ENCODE results near the gene PXK.

The PXK gene

GRCh38 chr3:58345457-58345856 lies 12.8 kb downstream of the PXK start:
- H3K4me3 ChIP-seq (replicated peaks; ENCODE audit: low read depth, low read length), result no peak overlapping the region
- TF ChIP-seq, protein P1, sequence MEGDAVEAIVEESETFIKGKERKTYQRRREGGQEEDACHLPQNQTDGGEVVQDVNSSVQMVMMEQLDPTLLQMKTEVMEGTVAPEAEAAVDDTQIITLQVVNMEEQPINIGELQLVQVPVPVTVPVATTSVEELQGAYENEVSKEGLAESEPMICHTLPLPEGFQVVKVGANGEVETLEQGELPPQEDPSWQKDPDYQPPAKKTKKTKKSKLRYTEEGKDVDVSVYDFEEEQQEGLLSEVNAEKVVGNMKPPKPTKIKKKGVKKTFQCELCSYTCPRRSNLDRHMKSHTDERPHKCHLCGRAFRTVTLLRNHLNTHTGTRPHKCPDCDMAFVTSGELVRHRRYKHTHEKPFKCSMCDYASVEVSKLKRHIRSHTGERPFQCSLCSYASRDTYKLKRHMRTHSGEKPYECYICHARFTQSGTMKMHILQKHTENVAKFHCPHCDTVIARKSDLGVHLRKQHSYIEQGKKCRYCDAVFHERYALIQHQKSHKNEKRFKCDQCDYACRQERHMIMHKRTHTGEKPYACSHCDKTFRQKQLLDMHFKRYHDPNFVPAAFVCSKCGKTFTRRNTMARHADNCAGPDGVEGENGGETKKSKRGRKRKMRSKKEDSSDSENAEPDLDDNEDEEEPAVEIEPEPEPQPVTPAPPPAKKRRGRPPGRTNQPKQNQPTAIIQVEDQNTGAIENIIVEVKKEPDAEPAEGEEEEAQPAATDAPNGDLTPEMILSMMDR (IDR thresholded peaks at IDR 0.05; ENCODE audit: insufficient read depth, low read length, poor library complexity, severe bottlenecking), result no peak
- H3K36me3 ChIP-seq (ENCODE audit: control insufficient read depth, insufficient read depth, low read length), result no peaks in the 10 kb centered on the region
- DNase-seq (ENCODE audit: extremely low read depth, insufficient read length), result no peak
- H3K27me3 ChIP-seq (replicated peaks; ENCODE audit: control insufficient read depth, insufficient read depth, low read length), result no peaks in the 10 kb centered on the region

GRCh38 chr3:58346368-58346767 lies 13.7 kb downstream of the PXK start:
- Histone ChIP-seq H3K4me3 (replicated peaks; ENCODE audit: low read depth, low read length) (no peak overlapping the region), H3K27me3 (replicated peaks; ENCODE audit: control insufficient read depth, insufficient read depth, low read length) (no peaks in the 10 kb centered on the region), H3K36me3 (ENCODE audit: control insufficient read depth, insufficient read depth, low read length) (no peaks in the 10 kb centered on the region)
- DNase-seq (ENCODE audit: extremely low read depth, insufficient read length), result no peak
- TF ChIP-seq, protein P1 (IDR thresholded peaks at IDR 0.05; ENCODE audit: insufficient read depth, low read length, poor library complexity, severe bottlenecking), result no peak

DNA sequence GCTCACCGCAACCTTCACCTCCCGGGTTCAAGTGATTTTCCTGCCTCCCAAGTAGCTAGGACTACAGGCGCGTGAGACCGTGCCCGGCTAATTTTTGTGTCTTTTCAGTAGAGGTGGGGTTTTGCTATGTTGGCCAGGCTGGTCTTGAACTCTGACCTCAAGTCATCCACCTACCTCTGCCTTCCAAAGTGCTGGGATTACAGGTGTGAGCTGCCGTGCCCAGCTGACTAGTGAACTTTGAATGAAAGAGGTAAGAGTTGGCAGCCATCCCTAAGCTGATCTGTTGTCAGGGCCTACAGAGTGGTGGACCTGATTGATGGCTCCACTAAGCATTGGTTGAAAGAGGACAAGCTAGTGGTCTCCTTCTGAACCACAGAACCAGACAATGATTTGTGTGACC lies 15.3 kb downstream of the PXK start:
- TF ChIP-seq, protein P1 (IDR thresholded peaks at IDR 0.05; ENCODE audit: insufficient read depth, low read length, poor library complexity, severe bottlenecking), result no peak
- Histone ChIP-seq H3K36me3 (ENCODE audit: control insufficient read depth, insufficient read depth, low read length) (no peaks in the 10 kb centered on the region), H3K4me3 (replicated peaks; ENCODE audit: low read depth, low read length) (no peak overlapping the region), H3K27me3 (replicated peaks; ENCODE audit: control insufficient read depth, insufficient read depth, low read length) (no peaks in the 10 kb centered on the region)
- DNase-seq (ENCODE audit: extremely low read depth, insufficient read length), result no peak

GRCh38 chr3:58349792-58350626 lies 17.3 kb downstream of the PXK start:
- peak; percentile 68 for DNase-seq (ENCODE audit: extremely low read depth, insufficient read length)
- no peaks in the 10 kb centered on the region for H3K36me3 ChIP-seq (ENCODE audit: control insufficient read depth, insufficient read depth, low read length)
- no peak overlapping the region for H3K4me3 ChIP-seq (replicated peaks; ENCODE audit: low read depth, low read length)
- H3K27me3 ChIP-seq (replicated peaks; ENCODE audit: control insufficient read depth, insufficient read depth, low read length), result no peaks in the 10 kb centered on the region
- TF ChIP-seq, protein P1 (IDR thresholded peaks at IDR 0.05; ENCODE audit: insufficient read depth, low read length, poor library complexity, severe bottlenecking), result no peak

DNA sequence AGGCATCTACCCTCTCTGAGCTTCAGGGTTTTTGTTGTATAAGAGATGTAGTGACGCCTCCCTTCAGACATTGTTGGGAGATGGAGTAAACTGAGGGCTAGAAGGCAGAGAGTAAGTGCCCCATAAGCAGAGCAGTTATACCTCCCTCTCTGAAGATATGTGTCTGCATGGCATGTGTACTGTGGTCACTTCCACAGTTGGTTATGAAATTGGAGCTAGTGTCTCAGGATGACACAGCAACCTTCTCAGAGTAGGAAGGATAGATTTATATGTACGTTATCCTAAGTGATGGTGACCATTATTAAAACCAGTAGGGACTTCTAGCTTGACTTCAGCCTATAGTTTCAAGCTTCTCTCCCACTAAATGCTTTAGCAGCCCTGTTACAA lies 17.9 kb downstream of the PXK start:
- H3K36me3 ChIP-seq (ENCODE audit: control insufficient read depth, insufficient read depth, low read length), result no peaks in the 10 kb centered on the region

More for the DNA sequence above, 17.9 kb downstream of the PXK start:
- Histone ChIP-seq H3K27me3 (replicated peaks; ENCODE audit: control insufficient read depth, insufficient read depth, low read length) (no peaks in the 10 kb centered on the region), H3K4me3 (replicated peaks; ENCODE audit: low read depth, low read length) (no peak overlapping the region)
- TF ChIP-seq, protein P1 (IDR thresholded peaks at IDR 0.05; ENCODE audit: insufficient read depth, low read length, poor library complexity, severe bottlenecking), result no peak
- DNase-seq (ENCODE audit: extremely low read depth, insufficient read length), result no peak
